ENCODE results near the gene BICDL1.

GRCh38 chr12:120015313-120015712 lies 26.3 kb downstream of the BICDL1 start:
- TF ChIP-seq CTCF (IDR thresholded peaks at IDR 0.05) (no peak), POLR2AphosphoS5 (IDR thresholded peaks at IDR 0.05) (no peak)

Data from breast epithelium (tissue), 3 donors.